Adrenal gland (tissue), 5 donors: ENCODE results near the gene CALM3.

ENCODE experiments used
- POLR2A ChIP-seq, 2 donors: fragments of 450-650 bp; IDR thresholded peaks; one replicate each; pipeline ENCODE4 v1.6.1; 2017; ENCODE audit warnings: antibody characterized with exemption in 2 of 2, mild to moderate bottlenecking in 2 of 2, moderate library complexity in 1 of 2
- TF ChIP-seq, protein P1 (sequence below), 6 experiments: fragments of 450-650 bp in 4 of 6; fragments of 200-600 bp in 2 of 6; sonication (generic) in 1 of 6; IDR thresholded peaks; 1 replicate in 5 of 6; 2 replicates in 1 of 6; pipeline versions ENCODE4 v1.5.1 to v1.8.0; 2016 to 2021; ENCODE audit warnings: antibody characterized with exemption in 6 of 6, mild to moderate bottlenecking in 2 of 6, moderate library complexity in 1 of 6
- donor health status: DM: no; HTN: no; CAD: no.

DNA sequence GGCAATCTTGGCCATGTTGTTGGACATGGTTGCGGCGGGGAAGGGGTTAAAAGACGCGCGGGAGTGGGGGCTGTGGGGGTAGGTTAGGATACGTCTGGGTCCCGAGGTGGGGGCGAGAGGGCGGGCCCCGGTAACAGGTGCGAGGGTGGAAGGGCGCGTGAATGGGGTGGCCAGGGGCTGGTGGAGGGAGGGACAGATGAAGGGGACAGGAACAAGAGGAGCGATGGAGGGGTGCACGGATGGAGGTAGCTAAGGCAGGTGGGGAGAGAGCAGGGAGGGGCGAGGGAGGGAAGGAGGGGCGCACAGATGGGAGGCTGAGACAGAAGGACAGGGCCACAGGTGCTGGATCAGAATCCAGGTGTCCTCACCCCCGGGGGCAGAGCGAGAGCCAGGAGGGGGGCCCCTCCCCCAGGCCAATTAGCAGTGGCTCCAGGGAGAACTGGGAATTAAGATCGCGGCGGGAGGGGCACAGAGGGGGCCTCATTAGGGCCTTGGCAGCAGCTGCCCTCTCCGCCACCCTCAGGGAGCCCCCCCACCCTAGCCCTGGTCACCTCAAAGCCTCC is 33.6 kb downstream of the CALM3 start:
- TF ChIP-seq, protein P1, sequence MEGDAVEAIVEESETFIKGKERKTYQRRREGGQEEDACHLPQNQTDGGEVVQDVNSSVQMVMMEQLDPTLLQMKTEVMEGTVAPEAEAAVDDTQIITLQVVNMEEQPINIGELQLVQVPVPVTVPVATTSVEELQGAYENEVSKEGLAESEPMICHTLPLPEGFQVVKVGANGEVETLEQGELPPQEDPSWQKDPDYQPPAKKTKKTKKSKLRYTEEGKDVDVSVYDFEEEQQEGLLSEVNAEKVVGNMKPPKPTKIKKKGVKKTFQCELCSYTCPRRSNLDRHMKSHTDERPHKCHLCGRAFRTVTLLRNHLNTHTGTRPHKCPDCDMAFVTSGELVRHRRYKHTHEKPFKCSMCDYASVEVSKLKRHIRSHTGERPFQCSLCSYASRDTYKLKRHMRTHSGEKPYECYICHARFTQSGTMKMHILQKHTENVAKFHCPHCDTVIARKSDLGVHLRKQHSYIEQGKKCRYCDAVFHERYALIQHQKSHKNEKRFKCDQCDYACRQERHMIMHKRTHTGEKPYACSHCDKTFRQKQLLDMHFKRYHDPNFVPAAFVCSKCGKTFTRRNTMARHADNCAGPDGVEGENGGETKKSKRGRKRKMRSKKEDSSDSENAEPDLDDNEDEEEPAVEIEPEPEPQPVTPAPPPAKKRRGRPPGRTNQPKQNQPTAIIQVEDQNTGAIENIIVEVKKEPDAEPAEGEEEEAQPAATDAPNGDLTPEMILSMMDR (IDR thresholded peaks at IDR 0.05) = no peak
- TF ChIP-seq POLR2A (IDR thresholded peaks at IDR 0.05) = no peak
